Kidney tubule cell (primary cell): ENCODE measurements around the gene ANKRD16.
"Not testable (repeated sequence)": the region's sequence is repeated elsewhere in the genome, so short reads cannot be mapped to it uniquely, and the experiment has no call there.

ENCODE experiments used
- DNase-seq: peaks from one replicate; pipeline ENCODE4 v3.0.0-alpha.2; 2018; ENCODE audit warnings: low spot score

Gene ANKRD16

DNA sequence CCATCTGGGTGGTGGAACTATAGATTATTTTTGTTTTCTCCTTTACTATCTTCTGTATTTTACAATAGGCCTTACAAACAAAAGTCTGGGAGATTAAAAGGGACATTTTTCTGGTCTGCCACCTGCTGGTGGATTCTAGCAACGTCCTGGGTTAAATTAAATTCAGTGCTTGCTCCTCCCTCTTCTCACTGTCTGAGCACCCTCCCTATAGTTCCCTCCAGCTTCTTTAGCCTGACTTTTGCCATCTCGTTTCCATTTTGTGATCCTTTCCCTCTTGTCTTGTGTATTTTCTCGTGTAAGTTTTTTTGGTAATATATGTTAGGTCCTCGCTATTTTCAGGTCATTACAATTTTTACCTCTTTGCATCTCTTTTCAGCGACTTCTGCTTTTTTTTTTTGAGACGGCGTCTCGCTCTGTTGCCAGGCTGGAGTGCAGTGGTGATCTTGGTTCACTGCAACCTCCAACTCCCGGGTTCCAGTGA, 16.1 kb downstream of the ANKRD16 start:
- peak; percentile 71 for DNase-seq

- DNase-seq = no peak
Observed at GRCh38 chr10:5871596-5871995, 18.1 kb downstream of the ANKRD16 start.

GRCh38 chr10:5869156-5869555, 20.5 kb downstream of the ANKRD16 start:
- DNase-seq = no peak

- DNase-seq = not testable (repeated sequence)
Observed at GRCh38 chr10:5868383-5868782, 21.3 kb downstream of the ANKRD16 start.

- DNase-seq = not testable (repeated sequence)
Observed at GRCh38 chr10:5867091-5867615, 22.5 kb downstream of the ANKRD16 start.

DNA sequence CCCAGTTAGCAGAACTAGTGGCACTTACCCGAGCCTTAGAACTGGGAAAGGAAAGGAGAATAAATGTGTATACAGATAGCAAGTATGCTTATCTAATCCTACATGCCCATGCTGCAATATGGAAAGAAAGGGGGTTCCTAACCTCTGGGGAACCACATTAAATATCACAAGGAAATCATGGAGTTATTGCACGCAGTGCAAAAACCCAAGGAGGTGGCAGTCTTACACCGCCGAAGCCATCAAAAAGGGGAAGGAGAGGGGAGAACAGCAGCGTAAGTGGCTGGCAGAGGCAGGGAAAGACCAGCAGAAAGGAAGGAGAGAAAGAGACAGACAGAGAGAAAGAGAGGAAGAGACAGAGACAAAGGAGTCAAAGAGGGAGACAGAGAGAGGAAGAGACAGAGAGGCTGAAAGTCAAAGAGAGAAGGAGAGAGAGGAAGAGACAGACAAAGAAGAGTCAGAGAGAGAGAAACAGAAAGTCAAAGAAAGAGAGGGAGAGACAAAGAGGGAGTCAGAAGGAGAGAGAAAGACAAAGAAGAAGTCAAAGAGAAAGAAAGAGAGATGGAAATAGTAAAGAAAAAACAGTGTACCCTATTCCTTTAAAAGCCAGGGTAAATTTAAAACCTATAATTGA, 23.1 kb downstream of the ANKRD16 start:
- DNase-seq = not testable (repeated sequence)

DNA sequence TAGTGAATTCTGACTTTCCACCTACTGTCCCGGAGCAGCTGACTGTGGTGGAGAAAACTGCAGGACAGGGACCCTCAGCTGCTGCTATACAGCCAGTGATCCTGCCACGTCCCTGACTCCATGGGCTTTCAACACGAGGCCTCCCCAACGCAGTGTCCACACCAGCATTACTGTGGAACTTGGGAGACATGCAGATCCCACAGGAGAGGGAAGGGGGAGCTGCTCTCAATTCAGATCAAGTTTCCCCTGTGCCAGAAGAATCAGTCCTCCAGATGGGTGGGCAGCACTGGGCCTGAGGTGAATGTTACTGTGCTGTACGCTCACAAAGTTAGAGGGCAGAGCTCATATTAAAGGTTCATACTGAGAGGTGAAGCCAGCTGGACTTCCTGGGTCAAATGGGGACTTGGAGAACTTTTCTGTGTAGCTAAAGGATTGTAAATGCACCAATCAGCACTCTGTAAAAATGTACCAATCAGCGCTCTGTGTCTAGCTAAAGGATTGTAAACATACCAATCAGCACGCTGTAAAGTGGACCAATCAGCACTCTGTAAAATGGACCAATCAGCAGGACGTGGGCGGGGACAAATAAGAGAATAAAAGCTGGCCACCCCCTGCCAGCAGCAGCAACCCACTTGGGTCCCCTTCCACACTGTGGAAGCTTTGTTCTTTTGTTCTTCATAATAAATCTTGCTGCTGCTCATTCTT, 26.6 kb downstream of the ANKRD16 start:
- not testable (repeated sequence) for DNase-seq

GRCh38 chr10:5862360-5862961, 27.2 kb downstream of the ANKRD16 start:
- peak; percentile 21 for DNase-seq

- DNase-seq = no peak
Observed at GRCh38 chr10:5860066-5860465, 29.6 kb downstream of the ANKRD16 start.

- DNase-seq = no peak
Observed at GRCh38 chr10:5858811-5859210, 30.9 kb downstream of the ANKRD16 start.

DNA sequence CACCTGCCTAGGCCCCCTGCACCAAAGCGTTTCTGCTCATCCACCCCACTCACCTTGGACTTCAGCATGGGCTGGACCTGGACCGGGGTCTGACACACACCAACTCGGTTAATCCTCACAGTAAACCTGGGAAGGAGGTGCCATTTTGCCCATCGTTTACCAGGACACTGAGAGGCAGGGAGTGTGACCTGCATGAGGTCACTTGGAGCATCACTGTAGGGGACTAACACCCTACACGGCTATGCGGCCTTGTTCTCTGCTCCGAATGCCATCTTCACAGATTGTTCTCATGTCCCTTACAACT, 33.0 kb downstream of the ANKRD16 start:
- DNase-seq = no peak

DNA sequence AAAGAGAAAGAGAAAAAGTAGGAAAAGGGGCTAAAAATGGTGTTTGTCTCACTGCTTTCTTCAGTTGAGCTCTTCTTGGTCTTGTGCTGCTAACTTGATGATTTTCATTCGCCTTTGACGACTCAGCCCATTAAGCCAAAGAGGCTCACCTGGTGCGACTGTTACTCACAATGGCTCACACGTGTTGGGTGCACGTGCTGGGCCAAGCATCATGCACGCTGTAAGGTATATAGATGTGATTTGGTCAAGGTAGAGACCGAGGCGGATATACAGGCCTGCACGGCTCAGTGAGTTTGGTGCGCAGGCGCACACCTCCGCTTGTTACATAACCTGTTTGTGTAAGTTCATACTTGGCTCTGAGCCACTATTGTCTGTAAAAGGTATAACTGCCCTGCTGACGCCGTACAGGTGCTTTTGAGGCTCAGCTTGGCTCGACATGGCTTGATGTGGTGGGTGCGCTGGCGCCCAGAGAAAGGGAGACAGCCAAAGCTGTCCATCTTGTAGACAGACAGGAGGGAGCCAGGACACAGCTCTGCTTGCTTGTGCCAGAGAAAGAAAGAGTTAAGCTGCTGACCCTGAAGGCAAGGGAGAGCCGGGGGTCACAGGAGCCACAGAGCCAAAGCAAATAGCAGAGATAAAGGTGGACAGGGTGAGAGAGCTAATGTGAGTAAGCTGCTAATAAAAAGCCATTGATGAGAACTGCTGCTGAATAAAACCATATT, 33.6 kb downstream of the ANKRD16 start:
- DNase-seq = no peak

DNA sequence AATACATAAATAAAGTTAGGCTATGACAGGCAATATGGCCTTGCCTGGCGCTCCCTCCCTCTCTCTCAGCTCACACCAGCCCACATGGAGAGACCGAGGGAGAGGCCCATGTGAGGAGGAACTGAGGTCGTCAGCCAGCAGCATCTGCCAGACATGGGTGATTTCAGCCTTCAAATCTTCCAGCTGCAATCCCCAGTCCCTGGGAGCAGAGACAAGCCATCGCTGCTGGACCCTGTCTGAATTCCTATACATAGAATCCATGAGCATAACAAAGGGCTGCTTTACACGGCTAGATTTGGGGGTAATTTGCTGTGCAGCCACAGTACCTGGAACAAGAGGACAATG, 35.6 kb downstream of the ANKRD16 start:
- DNase-seq = no peak

DNA sequence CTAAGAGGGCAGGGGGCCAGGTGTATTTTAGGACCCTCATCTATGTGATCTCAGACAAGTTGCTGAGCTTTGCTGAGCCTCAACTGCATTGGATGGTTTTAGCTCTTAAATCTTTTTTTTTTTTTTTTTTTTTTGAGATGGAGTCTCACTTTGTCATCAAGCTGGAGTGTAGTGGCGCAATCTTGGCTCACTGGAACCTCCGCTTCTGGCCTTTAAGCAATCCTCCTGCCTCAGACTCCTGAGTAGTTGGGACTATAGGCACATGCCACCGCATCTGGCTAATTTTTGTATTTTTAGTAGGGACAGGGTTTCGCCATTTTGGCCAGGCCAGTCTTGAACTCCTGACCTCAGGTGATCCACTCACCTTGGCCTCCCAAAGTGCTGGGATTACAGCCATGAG, 43.0 kb downstream of the ANKRD16 start:
- DNase-seq = not testable (repeated sequence)

GRCh38 chr10:5844345-5845055, 45.2 kb downstream of the ANKRD16 start:
- DNase-seq = no peak

GRCh38 chr10:5843686-5844344, 45.9 kb downstream of the ANKRD16 start:
- no peak for DNase-seq

- DNase-seq = no peak
Observed at GRCh38 chr10:5841965-5842364, 47.7 kb downstream of the ANKRD16 start.

GRCh38 chr10:5840314-5841307, 49.1 kb downstream of the ANKRD16 start:
- DNase-seq = peak; percentile 79

GRCh38 chr10:5836181-5836580, 53.5 kb downstream of the ANKRD16 start:
- DNase-seq = not testable (repeated sequence)

DNA sequence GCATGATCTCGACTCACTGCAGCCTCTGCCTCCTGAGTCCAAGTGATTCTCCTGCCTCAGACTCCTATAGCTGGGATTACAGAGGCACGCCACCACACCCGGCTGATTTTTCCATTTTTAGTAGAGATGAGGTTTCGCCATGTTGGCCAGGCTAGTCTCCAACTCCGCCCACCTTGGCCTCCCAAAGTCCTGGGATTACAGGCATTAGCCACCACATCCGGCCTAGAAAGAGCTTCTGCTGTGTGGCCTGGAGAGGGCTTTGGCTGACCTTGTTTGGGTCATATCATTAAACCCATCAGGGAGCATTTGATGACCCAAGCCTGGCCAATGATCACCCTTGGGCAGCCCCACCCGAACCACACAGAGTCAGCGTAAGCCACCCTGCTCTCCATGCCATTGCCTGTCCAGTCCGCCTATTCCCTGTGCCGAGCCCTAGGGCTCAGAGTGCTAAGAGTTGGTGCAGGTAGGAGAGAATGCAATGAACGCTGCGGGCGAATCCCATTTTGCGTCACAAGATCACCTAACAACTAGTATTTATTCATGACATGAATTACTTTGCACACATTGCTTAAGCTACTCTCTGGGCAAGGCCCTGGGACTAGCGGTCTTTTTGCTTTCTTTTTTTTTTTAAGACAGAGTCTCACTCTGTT, 54.1 kb downstream of the ANKRD16 start:
- no peak for DNase-seq
